Renal cortical epithelial cell (primary cell): Measurements from ENCODE around the gene MINDY4. TPM values are rescaled to one million over a fixed set of nuclear protein-coding genes. Genes with fewer than 3 reads are reported as not detected.

Experiments used
- DNase-seq: peaks from one replicate; pipeline ENCODE4 v3.0.0-alpha.2; 2011; ENCODE audit warnings: low read depth
- total RNA-seq: library from RNA; depleted of rRNA; stranded (reverse); fragments of >200 nt; gene quantifications from 2 replicates; pipeline ENCODE4 v1.2.3, GENCODE V29; 2014

MINDY4 gene
- total RNA-seq, 1 donor from 2014 or later, result 8.8 TPM

DNA sequence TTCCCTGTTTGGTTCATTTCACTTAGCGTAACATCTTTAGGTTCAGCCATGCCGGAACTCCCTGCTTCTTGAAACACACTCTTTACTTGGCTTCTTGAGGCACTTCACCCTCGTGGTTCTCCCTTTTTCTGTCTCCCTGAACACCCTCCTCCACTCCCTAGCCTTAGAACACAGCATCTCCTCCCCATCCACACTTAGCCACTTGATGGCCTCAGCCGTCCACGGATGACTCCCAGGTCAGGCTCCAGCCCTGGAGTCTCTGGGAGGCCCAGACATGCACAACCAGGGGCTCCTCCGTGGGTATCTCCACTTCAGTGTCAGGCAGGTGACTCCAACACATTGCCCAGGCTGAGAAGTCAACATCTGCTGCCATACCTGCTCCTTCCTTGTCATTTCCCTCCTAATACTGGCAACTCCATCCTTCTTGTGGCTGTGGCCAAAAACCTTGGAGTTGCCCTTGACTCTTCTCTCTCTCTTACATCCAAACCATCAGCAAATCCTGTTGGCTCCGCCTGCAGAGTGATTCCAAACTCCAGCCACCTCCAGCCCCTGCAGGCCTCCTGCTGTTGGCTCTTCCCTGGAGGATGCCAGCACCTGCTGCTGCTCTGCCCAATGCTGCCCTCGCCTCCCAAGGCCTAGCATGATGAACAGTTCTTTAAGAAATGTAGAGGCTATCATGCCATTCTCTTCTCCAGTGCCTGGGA lies 27.7 kb upstream of the MINDY4 start:
- DNase-seq, result peak; percentile 11

DNA sequence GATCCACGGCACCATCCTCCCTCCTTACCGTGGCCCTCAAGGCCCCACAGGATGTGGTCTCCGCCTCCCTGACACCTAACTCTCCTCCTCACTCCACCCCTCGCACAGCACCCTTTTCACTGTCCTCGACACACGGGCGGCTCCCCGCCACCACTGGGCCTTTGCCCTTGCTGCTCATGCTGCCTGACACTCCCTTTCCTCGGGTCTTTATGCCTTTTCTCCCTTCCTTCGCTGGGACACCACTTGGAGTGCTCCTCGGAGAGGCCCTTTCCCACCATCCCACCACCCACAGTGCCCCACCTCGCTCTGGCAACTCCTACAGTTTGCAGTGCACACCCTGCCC lies 27.2 kb upstream of the MINDY4 start:
- no peak for DNase-seq

DNA sequence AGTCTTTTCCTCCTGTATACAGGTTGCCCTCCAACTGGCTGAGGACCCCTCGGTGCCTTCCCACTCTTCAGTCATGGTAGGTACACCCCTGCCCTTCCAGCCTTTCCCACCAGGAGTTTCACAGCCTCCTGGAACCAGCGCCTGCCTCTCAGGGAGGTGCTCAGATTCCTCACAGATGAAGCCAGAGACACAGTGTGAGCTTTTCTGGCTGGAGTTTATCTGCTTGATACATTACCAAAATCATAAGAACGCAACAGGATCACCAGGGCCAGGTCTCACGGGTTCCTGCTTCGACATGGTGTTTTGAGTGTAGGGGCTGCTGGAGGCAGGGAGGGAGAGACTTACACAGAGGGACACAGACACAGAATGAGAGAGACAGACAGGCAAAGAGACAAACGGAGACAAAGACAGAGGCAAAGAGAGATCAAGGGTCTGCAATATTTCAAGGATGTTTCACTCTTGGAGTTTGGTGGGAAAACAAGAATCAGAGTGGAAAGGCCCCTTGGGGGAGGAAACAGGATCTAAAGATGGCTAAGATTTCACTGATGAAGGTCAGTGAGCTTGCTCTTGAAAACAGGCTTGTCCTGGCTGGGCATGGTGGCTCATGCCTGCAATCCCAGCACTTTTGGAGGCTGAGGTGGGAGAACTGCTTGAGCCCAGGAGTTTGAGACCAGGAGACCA lies 25.8 kb upstream of the MINDY4 start:
- no peak for DNase-seq

DNA sequence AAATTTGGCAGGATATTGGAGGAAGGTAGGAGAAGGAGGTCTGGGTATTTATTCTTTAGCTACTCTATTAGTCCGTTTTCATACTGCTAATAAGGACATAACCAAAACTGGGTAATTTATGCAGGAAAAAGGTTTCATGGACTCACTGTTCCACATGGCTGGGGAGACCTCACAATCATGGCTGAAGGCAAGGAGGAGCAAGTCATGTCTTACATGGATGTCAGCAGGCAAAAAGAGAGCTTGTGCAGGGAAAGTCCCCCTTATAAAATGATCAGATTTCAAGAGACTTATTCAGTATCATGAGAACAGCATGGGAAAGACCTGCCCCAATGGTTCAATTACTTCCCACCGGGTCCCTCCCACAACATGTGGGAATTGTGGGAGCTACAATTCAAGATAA lies 21.2 kb upstream of the MINDY4 start:
- DNase-seq, result no peak

DNA sequence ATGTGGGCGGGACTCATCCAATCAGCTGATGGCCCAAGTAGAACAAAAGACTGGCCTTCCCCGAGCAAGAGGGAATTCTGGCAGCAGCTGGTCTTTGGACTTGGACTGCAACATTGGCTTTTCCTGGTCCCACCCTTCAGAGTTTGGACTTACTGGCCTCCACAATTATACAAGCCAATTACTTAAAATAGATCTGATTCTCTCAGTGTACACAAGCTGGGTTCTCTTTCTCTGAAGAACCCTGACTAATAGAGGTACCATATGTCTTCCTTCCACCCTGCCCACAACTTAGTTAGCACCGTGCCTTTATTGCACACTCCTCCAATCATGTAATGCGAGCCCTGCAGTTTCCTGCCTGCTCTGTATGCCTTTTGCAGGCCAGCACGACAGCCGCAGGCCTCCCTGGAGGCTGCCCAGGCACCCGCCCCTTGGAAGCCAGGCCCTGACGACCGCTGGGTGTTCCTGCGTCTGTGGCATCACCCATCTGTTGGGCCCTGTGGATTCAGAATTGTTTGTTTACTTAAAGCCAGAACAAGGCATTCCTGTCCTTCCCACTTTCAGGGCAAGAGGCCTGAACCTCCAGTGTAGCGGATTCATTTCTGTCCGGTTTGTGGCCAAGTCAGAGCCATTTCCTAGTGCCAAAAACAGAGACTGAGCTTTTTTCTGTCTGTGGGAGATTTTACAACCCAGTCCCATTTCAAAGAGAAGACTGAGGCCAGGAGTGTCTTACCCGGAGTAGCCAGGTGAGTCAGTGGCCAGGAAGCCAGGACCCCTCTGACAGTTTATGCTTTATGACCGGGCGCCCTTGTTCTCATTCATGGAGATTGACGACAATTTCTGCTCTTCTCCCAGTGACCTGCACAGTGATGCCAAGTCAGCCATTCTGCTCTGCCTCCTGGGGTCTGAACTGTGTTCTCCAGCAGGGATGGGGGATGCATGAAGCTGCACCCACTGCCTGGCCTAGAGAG lies 20.2 kb upstream of the MINDY4 start:
- DNase-seq, result no peak

DNA sequence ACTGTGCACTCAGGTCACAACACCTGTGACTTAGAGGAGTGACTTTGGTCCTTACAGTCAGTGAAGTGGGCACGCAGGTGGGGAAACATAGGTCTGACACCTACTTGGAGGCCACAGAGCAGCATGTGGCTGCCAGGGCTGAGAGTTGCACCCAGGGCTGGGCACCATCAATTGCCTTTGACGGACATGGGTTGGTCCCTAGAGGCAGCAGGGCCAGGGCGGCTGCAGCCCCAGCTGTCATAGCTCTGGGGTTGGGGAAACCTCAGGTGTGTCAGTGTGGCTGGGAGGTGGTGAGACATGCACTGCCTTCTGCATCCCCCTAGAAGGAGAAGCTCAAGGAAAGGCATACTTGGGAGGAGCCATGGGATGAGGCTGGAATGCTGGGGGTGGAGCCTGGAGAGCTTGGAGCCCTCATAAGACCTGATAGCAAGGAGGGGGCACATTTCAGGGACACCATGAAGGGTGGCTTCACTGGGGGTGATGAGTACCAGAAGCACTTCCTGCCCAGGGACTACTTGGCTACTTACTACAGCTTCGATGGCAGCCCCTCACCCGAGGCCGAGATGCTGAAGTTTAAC lies 19.4 kb upstream of the MINDY4 start, which contains the start of gene INMT:
Gene INMT, plus strand, starts transcription at position 440 of the 578 bp plus-strand sequence. Its CDS starts 16 bp downstream, at position 456.
- no peak for DNase-seq

DNA sequence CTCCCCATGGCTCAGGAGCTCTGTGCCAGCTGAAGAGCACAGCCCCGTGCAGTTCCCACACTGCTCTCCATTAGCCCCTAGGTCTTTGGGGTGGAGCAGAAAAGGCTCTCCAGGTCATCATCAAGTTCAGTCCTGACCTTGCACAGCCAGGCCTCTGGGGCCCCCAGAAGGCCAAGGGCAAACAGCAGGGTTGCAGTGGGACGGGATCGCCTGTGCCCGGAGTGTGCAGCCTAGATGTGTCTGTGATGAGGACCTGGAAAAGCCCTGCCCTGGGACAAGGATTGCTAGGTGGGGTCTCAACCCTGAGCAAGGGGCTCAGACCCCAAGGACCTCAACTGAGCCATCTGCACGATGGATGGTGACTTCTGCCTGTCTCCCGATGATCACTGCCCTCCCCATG lies 18.7 kb upstream of the MINDY4 start:
- no peak for DNase-seq

DNA sequence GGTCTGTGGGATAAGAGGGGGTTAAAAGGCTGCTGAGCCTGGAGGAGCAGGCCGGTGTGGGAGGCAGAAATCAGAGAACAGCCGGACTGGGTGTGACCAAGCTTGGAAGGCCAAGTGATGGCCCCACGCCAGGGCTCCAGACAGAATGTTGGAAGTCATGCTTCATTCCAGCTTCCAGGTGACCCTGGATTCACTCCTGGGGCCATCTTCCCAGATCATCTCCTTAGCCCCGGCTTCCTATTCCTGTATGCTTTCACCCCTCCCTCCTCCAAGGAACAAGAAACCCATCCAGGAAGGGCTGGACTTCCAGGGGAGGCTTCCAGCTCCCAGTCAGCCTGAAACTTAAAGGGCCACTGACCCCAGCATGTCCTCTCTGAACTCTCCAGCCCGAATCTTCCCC lies 18.2 kb upstream of the MINDY4 start:
- no peak for DNase-seq

DNA sequence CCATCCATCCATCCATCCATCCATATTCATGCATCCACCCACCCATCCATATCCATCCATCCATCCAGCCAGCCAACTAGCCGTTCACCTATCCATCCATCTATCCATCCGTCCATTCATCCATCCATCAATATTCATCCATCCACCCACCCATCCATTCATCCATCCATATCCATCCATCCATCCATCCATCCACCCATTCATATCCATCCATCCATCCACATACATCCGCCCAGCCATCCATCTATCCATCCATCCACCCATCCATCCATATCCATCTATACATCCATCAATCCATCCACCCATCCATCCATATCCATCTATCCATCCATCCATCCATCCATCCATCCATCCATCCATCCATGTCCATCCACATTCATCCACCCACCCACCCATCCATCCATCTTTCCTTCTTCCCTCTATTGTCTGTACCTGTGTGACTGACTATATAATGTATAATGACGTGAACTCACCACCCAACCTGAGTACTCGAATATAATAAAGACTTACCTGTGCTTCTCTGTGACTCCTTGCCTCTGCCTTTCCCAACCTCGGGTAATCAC lies 16.8 kb upstream of the MINDY4 start:
- no peak for DNase-seq

DNA sequence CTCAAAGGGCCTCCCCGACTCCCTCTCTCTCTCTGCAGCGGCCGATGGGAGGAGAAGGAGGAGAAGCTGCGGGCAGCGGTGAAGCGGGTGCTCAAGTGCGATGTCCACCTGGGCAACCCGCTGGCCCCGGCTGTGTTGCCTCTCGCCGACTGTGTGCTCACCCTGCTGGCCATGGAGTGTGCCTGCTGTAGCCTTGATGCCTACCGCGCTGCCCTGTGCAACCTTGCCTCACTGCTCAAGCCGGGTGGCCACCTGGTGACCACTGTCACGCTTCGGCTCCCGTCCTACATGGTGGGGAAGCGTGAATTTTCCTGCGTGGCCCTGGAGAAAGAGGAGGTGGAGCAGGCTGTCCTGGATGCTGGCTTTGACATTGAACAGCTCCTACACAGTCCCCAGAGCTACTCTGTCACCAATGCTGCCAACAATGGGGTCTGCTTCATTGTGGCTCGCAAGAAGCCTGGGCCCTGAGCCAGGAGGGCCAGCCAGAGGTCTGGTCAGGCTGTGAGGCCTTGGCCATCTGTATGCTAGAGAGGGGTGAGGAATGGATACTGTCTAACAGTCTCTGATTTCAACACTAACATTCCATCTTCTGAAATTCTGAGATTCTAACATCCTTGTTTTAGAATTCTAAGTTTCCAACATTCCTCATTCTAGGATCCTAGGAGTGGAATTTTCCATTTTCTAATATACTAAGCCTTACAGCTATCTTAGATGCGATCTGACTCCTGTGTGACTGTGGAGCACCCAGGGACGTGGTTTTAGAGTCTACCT lies 15.6 kb upstream of the MINDY4 start:
- no peak for DNase-seq

DNA sequence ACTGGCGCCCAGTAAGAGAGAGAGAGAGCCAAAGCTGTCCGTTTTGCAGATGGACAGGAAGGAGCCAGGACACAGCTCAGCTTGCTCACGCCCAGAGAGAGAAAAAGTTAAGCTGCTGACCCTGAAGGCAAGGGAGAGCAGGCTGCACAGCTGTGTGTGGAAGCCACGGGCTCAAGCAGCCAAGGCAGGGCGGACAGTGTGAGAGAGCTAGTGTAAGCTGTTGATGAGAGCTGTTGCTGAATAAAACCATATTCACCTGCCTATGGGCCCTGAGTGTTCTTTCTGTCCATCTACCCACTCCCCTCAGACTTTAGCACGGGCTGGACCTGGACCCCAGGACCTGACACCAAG lies 13.9 kb upstream of the MINDY4 start:
- no peak for DNase-seq

DNA sequence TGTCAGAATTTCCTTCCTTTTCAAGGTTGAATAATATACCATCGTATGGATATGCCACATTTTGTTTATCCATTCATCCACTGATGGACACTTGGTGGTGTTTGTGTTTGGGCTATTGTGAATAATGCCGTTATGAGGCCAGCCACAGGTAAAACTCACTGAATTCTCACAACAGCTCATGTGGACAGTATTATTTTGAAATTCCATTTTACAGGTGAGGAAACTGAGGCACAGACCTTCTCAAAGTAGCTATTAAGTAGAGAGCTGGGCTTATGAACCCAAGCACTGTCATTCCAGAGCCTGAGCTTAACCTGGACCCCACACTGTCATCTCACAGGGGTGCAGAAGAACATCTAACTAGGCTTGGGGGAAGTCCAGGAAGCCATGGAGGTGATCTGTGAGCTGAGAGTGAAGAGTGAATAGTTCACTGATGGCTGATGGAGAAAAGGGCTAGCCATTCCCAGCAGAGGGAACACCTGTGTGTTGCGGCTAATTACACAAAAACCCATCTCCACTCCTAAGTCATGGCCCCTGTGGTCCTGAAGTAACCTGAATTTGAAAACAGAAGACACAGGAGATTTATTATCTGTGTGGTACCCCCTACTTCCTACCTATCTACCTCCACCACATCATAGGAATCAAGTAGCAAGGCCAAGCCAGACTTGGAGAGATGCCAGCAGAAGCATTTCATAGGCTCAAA lies 10.6 kb upstream of the MINDY4 start:
- DNase-seq, result no peak

DNA sequence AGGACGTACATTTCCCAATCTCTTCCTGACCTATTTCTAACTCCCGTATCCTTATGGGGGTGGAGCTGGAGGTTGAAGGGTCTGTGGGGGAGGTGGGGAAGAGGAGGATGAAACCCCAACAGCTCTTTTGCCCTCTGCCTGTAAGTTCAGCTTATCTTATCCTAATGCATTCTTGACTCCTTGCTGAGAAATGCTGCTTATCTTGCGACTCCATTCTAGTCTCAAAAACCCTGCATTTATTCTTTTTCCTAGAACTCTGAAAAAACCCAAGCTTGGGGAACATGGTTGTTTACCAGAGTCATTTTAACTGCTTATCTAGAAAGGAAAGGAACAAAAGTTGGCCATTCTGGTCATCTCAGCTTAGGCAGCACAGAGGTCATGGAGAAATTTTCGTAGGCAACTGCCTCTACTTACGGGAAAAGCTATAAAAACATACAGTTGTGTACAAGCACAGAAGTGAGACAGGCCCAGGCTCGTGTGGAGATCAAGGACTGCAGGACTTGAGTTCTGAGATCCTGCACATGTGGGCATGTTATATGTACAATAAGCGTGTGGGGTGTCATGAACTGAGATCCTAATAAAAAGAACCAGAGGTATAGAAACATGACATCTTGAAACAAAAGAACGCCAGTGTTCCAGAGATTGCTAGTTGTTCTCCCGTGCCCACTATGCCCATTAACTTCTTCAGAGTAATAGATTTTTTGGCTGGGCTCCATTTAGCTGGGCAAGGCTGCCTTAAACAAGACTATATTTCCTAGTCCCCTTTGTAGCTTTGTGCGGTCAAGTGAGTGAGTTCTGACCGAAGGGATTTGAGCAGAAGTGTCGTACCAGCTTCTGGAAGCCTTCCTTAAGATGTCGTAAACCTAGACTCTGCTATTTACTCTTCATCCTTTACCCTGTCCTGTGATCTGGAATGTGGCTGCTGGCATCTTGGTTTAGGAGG lies 9.7 kb upstream of the MINDY4 start:
- no peak for DNase-seq

DNA sequence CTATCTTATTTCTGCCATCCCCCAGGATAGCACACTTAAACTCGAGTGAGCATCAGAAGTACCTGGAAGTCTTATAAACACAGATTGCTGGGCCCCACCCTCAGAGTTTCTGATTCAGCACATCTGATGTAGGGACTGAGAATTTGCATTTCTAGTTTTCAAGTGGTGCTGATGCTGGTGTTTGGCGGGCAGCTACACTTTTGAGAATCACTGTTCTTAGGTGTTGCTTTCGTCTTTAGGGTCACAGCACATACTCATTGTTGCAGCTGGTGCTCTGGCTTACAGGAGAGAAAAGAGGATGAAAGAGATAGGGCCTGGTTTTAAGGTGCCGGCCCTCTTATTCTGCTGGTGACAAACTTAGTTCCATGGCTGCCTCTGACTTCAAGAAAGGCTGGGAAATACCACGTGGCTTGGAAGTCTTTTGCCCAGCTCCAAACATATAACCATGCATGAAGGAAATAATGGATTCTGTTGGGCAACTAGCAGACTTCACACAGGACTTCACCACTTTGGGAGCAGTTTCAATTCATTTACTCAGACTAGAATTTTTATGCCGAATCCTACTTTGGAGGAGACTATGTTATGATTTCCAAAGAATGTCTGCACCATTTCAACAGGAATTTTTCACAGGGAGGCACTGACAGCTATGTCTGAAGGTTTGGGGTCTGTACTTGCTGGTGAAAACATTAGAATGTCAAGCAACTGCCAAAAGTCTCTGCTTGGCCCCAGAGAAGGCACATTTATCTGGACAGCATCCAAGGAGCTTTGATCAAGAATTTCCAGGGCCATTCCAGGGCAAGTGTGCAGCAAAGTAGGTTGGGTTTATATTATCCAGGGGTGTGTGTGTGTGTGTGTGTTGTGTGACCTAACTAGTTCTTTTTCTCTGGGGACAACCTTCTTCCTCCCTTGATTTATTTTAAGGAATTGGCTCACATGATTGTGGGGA lies 6.9 kb upstream of the MINDY4 start:
- DNase-seq, result peak; percentile 56

DNA sequence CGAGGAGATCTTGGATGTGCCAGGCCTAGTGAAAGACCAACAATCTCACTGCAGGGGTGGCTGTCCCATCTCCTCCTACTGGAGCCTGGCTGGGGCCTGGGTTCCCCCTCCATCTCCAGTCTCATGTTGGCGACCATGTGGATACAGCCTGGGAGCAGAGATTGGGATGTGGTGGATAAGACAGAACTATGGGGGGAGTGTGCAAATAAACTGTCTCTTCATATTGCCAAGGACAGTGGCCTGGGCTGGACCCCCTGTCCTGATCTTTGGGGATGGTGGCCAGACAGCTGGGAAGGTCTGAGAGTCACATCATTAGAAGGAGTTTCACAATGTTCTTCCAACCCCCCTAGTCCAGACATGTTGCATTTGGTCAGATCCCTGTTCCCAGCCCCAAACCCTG lies 5.8 kb upstream of the MINDY4 start:
- DNase-seq, result no peak

DNA sequence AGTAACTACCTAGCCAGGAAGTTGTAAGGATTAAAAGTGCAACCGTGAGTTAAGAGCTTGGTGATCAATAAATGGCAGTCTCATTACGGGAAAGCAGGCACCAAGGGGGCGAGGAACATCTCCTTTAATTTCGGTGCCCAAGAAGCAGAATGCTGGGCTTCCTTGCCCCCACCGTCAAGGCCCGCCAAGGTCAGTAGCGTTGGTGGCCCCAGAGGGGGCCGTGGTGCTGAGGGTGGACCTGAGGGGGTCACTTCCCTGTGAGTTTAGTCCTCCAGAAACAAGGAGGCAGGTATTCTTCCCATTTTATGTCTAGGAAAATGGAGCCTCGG lies 408 bp upstream of the MINDY4 start:
- DNase-seq, result no peak

DNA sequence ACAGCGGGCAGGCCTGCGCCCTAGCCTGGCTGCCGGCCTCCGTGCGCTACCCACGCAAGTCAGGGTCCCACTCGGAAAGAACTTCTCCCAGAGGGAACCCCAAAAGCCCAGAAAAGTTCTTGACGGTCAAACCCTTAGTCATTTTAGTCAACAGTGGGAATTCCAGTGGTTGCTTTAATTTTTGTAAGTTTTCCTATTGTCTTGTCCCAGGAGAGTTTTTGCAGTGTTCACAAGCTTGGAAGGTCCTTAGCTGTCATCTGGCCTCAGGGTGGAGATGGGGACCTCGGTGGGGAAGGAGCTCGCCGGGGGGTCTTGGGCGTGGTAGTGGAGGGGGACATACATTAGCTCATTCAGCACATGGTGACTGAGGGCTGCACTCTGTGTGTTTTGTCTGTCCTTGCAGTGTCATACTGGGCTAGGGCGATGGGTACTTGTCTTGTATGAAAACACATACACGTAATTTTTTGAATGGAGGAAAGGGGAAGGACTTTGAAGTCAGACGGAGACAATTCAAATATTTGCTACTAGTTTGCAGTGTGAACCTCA lies 736 bp downstream of the MINDY4 start:
- no peak for DNase-seq

DNA sequence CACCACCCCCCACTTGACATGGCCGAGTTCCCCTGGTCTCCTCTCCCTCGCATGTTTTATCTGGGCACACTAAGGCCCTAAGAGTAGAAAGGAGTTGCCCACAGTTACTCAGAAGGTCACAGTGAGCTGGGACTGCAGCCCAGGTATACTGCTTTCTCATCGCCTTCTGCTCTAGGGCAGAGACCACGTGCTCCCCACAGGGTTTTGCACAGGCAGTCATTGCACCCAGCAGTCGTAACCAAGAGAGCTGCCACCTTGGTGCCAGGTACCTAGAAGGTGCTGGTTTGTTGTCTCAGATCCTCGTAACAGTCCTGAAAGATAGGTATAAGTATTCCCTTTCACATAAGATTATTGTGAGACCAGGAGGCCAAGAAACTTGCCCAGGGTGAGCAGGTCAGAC lies 1.8 kb downstream of the MINDY4 start:
- no peak for DNase-seq
